WERI-Rb-1 (cell line): Measurements from ENCODE around the gene IMMP1L.

Experiments
- DNase-seq: peaks from one replicate; pipeline ENCODE4 v3.0.0-alpha.2; 2020
- H3K27ac ChIP-seq: fragments of 250-450 bp; sonication (Bioruptor Pico); 2 replicates; pipeline ENCODE4 v1.5.1; 2020; ENCODE audit warnings: mild to moderate bottlenecking, moderate library complexity
- H3K27me3 ChIP-seq: fragments of 250-450 bp; sonication (Bioruptor Pico); 2 replicates; pipeline ENCODE4 v1.5.1; 2021; ENCODE audit warnings: mild to moderate bottlenecking, low read depth, moderate library complexity; ENCODE audit not compliant: insufficient read depth, severe bottlenecking
- H3K36me3 ChIP-seq: fragments of 250-450 bp; sonication (Bioruptor Pico); 2 replicates; pipeline ENCODE4 v1.5.1; 2020; ENCODE audit warnings: mild to moderate bottlenecking, moderate library complexity
- H3K4me3 ChIP-seq: 2 replicates; pipeline ENCODE4 v1.5.1; 2011; ENCODE audit warnings: low read depth, mild to moderate bottlenecking, control low read depth, low read length
- H3K9me3 ChIP-seq: fragments of 250-450 bp; sonication (Bioruptor Pico); 2 replicates; pipeline ENCODE4 v1.5.1; 2021; ENCODE audit warnings: mild to moderate bottlenecking, moderate library complexity; ENCODE audit not compliant: severe bottlenecking
- TF ChIP-seq, protein P1 (sequence below): IDR thresholded peaks from 2 replicates; pipeline ENCODE4 v1.5.1; 2011; ENCODE audit warnings: low read depth, mild to moderate bottlenecking, control low read depth, inconsistent platforms, low read length

The IMMP1L gene

DNA sequence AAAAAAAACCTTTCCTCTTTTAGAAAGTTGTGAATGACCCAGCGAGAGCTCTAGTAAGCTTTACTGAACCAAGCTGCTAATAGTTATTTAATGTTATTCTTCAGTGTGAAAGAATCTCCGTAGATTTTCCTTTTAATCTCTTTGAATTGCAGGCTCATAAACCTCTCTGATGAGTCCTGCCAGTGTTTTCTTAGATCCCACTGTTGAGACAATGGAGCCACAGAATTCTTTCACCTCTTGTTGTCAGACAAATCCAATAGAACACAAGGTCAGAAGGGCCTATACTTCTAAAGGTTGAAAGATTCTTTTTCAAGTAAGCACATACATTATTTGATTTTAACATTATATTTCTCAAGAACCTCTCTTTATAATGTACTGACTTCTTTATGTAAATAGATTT lies 87.6 kb downstream of the IMMP1L start:
- Histone ChIP-seq H3K27me3 (no peaks in the 10 kb centered on the region), H3K36me3 (no peaks in the 10 kb centered on the region), H3K9me3 (no peaks in the 10 kb centered on the region), H3K27ac (no peak overlapping the region), H3K4me3 (no peak overlapping the region)
- no peak for DNase-seq
- TF ChIP-seq, protein P1, sequence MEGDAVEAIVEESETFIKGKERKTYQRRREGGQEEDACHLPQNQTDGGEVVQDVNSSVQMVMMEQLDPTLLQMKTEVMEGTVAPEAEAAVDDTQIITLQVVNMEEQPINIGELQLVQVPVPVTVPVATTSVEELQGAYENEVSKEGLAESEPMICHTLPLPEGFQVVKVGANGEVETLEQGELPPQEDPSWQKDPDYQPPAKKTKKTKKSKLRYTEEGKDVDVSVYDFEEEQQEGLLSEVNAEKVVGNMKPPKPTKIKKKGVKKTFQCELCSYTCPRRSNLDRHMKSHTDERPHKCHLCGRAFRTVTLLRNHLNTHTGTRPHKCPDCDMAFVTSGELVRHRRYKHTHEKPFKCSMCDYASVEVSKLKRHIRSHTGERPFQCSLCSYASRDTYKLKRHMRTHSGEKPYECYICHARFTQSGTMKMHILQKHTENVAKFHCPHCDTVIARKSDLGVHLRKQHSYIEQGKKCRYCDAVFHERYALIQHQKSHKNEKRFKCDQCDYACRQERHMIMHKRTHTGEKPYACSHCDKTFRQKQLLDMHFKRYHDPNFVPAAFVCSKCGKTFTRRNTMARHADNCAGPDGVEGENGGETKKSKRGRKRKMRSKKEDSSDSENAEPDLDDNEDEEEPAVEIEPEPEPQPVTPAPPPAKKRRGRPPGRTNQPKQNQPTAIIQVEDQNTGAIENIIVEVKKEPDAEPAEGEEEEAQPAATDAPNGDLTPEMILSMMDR, result no peak

GRCh38 chr11:31419669-31420068 lies 89.8 kb downstream of the IMMP1L start:
- no peak for DNase-seq
- Histone ChIP-seq H3K4me3 (no peak overlapping the region), H3K27ac (no peak overlapping the region), H3K36me3 (no peaks in the 10 kb centered on the region), H3K27me3 (no peaks in the 10 kb centered on the region), H3K9me3 (no peaks in the 10 kb centered on the region)
- TF ChIP-seq, protein P1, result no peak

DNA sequence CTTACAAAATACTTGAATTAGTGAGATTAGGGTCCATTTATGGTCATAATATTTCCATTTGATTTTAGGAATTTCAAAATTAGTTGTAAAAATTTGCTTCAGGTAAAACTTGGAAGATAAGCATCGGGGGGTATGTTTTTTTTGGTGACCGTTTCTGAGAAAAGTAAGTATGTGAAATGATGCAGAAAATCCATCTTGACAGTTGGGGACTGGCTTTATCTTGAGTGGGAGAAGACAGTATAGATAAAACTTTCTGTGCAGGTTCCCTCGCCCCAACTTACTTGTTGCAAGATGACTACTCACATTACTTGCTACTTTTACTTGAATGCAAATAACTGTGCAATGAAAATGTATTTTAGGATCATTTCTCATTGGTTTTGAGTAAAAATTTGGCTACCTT lies 90.3 kb downstream of the IMMP1L start:
- Histone ChIP-seq H3K27ac (no peak overlapping the region), H3K4me3 (no peak overlapping the region), H3K9me3 (no peaks in the 10 kb centered on the region), H3K36me3 (no peaks in the 10 kb centered on the region), H3K27me3 (no peaks in the 10 kb centered on the region)
- DNase-seq, result no peak
- TF ChIP-seq, protein P1, result no peak

- Histone ChIP-seq H3K4me3 (no peak overlapping the region), H3K27ac (no peak overlapping the region), H3K36me3 (no peaks in the 10 kb centered on the region), H3K9me3 (no peaks in the 10 kb centered on the region), H3K27me3 (no peaks in the 10 kb centered on the region)
- TF ChIP-seq, protein P1, result no peak
- DNase-seq, result no peak
Observed at GRCh38 chr11:31417816-31418215, 91.6 kb downstream of the IMMP1L start.

DNA sequence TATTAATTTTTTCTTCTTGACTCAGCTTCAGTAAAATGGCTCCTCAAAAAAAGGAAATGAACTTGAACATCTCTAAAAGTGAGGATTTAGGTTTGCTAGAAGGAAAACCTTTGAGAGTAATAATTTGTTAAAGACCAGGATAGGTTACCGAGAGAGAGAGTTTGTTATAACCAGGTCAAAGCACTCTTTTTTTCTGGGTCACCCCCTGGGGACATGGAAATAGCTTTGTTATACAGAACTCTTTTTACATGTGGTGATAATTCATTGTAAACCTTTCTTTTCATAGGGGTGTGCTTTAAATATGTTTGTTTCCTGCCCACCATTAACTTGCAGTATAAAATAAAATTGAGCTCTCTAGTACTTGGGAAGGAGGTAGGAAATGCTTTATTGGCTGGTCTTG lies 92.1 kb downstream of the IMMP1L start:
- H3K27me3 ChIP-seq, result no peaks in the 10 kb centered on the region
- no peaks in the 10 kb centered on the region for H3K9me3 ChIP-seq
- no peak for DNase-seq
- no peaks in the 10 kb centered on the region for H3K36me3 ChIP-seq
- H3K27ac ChIP-seq, result no peak overlapping the region
- TF ChIP-seq, protein P1, result no peak
- H3K4me3 ChIP-seq, result no peak overlapping the region

- H3K4me3 ChIP-seq, result no peak overlapping the region
- TF ChIP-seq, protein P1, result no peak
- no peaks in the 10 kb centered on the region for H3K9me3 ChIP-seq
- DNase-seq, result no peak
- no peaks in the 10 kb centered on the region for H3K36me3 ChIP-seq
- H3K27me3 ChIP-seq, result no peaks in the 10 kb centered on the region
- H3K27ac ChIP-seq, result no peak overlapping the region
Observed at GRCh38 chr11:31415435-31415834, 94.0 kb downstream of the IMMP1L start.
